ENCODE data around the gene SMYD1.

The SMYD1 gene

DNA sequence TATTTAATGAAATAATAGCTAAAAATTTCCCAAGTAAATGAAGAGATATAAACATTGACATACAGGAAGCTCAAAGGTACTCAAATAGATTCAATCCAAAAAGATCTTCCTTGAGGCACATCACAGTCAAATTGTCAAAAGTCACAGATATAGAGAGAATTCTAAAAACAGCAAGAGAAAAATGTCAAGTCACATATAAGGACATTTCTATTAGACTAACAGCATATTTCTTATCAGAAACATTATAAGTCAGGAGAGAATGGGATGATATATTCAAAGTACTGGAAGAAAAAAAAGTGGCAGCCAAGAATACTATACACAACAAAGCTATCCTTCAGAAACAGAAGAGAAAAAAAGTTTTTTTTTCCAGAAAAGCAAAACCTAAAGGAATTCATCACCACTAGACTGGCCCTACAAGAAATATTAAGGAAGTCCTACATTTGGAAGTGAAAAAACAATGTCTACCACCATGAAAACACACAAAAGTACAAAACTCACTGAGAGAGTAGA lies 81.4 kb downstream of the SMYD1 start:
- DNase-seq (ENCODE audit: low read depth) = no peak
- in situ Hi-C loops (cut with HindIII; ENCODE audit: low sequenced_read_pairs) = no loop called here
- H3K4me3 ChIP-seq (ENCODE audit: low read depth, low read length) = no peak overlapping the region
- TF ChIP-seq, protein P1, sequence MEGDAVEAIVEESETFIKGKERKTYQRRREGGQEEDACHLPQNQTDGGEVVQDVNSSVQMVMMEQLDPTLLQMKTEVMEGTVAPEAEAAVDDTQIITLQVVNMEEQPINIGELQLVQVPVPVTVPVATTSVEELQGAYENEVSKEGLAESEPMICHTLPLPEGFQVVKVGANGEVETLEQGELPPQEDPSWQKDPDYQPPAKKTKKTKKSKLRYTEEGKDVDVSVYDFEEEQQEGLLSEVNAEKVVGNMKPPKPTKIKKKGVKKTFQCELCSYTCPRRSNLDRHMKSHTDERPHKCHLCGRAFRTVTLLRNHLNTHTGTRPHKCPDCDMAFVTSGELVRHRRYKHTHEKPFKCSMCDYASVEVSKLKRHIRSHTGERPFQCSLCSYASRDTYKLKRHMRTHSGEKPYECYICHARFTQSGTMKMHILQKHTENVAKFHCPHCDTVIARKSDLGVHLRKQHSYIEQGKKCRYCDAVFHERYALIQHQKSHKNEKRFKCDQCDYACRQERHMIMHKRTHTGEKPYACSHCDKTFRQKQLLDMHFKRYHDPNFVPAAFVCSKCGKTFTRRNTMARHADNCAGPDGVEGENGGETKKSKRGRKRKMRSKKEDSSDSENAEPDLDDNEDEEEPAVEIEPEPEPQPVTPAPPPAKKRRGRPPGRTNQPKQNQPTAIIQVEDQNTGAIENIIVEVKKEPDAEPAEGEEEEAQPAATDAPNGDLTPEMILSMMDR (IDR thresholded peaks at IDR 0.05; ENCODE audit: low read depth, low read length, missing control alignments) = no peak

- in situ Hi-C loops (cut with HindIII; ENCODE audit: low sequenced_read_pairs) = no loop called here
- TF ChIP-seq, protein P1 (IDR thresholded peaks at IDR 0.05; ENCODE audit: low read depth, low read length, missing control alignments) = no peak
- no peak for DNase-seq (ENCODE audit: low read depth)
- H3K4me3 ChIP-seq (ENCODE audit: low read depth, low read length) = no peak overlapping the region
Observed at GRCh38 chr2:88159481-88159880, 91.9 kb downstream of the SMYD1 start.

- DNase-seq (ENCODE audit: low read depth) = peak; percentile 44
Observed at GRCh38 chr2:88159955-88160415, 92.4 kb downstream of the SMYD1 start.

GRCh38 chr2:88160517-88160916 lies 92.9 kb downstream of the SMYD1 start:
- in situ Hi-C loops (cut with HindIII; ENCODE audit: low sequenced_read_pairs) = loop anchor here (5.0 kb wide), 1 partner anchor 68 kb away; no protein-coding TSS in a partner anchor
- TF ChIP-seq, protein P1 (IDR thresholded peaks at IDR 0.05; ENCODE audit: low read depth, low read length, missing control alignments) = no peak
- no peak for DNase-seq (ENCODE audit: low read depth)

More at GRCh38 chr2:88159955-88160415, 92.4 kb downstream of the SMYD1 start:
- in situ Hi-C loops (cut with HindIII; ENCODE audit: low sequenced_read_pairs) = loop anchor here (5.0 kb wide), 1 partner anchor 68 kb away; no protein-coding TSS in a partner anchor
- no peak overlapping the region for H3K4me3 ChIP-seq (ENCODE audit: low read depth, low read length)
- TF ChIP-seq, protein P1 (IDR thresholded peaks at IDR 0.05; ENCODE audit: low read depth, low read length, missing control alignments) = peak; percentile 83

DNA sequence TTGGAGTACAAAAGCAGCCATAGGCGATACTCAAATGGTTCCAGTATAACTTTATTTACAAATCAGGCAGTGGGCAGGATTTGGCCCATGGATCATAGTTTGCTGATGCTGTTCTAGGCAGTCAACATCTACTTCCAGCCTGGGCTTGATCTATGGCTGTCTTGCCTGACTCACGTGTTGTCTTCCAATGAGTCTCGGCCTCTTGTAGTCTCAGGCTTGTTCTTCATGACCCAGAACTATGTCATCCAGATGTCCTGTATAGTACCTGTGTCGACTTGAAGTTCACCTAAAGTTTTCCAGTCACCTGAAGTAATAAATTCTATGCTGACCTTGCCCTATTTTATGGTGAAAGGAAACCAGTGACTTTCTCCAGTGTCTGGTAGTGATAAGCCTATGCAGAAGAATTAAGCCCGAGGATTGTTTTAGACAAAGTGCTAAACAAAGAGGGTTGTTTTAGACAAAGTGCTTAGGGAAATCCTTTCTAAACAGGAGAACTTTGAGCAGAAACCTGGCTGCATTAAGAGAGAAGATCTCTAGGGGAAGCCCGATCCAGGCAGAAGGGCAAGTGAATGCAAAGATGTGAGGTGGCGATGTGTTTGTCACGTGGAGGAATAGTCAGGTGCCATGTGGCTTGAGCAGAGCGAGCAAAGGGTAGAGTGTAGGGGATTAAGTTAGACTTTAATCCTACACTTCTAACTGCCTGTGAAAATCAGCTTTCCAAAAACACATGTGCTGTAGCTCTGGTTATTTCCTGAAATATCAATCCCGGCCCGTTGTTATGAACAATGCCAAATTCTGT lies 94.0 kb downstream of the SMYD1 start:
- in situ Hi-C loops (cut with HindIII; ENCODE audit: low sequenced_read_pairs) = loop anchor here (5.0 kb wide), 1 partner anchor 69 kb away; no protein-coding TSS in a partner anchor
- DNase-seq (ENCODE audit: low read depth) = no peak
- TF ChIP-seq, protein P1 (IDR thresholded peaks at IDR 0.05; ENCODE audit: low read depth, low read length, missing control alignments) = no peak
- no peak overlapping the region for H3K4me3 ChIP-seq (ENCODE audit: low read depth, low read length)

More at GRCh38 chr2:88160517-88160916, 92.9 kb downstream of the SMYD1 start:
- no peak overlapping the region for H3K4me3 ChIP-seq (ENCODE audit: low read depth, low read length)
